H1 (cell line): ENCODE measurements around the gene RNASET2. TPM values are rescaled to one million over a fixed set of nuclear protein-coding genes. Genes with fewer than 3 reads are reported as not detected.

Experiments used
- CTCF ChIA-PET: fragments of 300-600 bp; sonication (Branson Sonifier 250); formaldehyde crosslinking; loops from one replicate; lab custom pipeline; 2021; ENCODE audit not compliant: partially characterized antibody; lab: Charles Lee
- POLR2A ChIA-PET: fragments of 300-600 bp; sonication (Branson Sonifier 250); formaldehyde crosslinking; loops from one replicate; lab custom pipeline; 2021; ENCODE audit warnings: inconsistent platforms; ENCODE audit not compliant: partially characterized antibody; lab: Charles Lee
- DNase-seq, 2 experiments: peaks; one replicate each; pipeline versions ENCODE4 v3.0.0 to v3.0.0-alpha.2; 2010 to 2022; ENCODE audit warnings: low spot score in 2 of 2, low read depth in 1 of 2, mixed read lengths in 1 of 2
- FAIRE-seq: peaks from 2 replicates; lab custom pipeline; 2011; peaks lifted over from hg19 to GRCh38; lab: Jason Lieb, UNC
- H2AFZ ChIP-seq: 2 replicates; pipeline ENCODE4 v1.8.1; 2012; ENCODE audit warnings: low read length, inconsistent platforms
- H2AK5ac ChIP-seq: 2 replicates; pipeline ENCODE4 v1.6.1; 2013; ENCODE audit warnings: low read depth, low read length
- H2BK120ac ChIP-seq: replicated peaks from 2 replicates; pipeline ENCODE3; 2013; ENCODE audit warnings: low read depth, low read length, inconsistent platforms
- H2BK12ac ChIP-seq: 2 replicates; pipeline ENCODE4 v1.6.1; 2013; ENCODE audit warnings: low read depth, low read length
- H2BK15ac ChIP-seq: 2 replicates; pipeline ENCODE4 v1.6.1; 2013; ENCODE audit warnings: low read length
- H2BK20ac ChIP-seq: 2 replicates; pipeline ENCODE4 v1.6.1; 2013; ENCODE audit warnings: low read length
- H2BK5ac ChIP-seq: 2 replicates; pipeline ENCODE4 v1.6.1; 2013; ENCODE audit warnings: low read depth, low read length
- H3K14ac ChIP-seq: 2 replicates; pipeline ENCODE4 v1.6.1; 2013; ENCODE audit warnings: inconsistent platforms; ENCODE audit not compliant: insufficient read length
- H3K18ac ChIP-seq: 2 replicates; pipeline ENCODE4 v1.6.1; 2013; ENCODE audit warnings: low read length; ENCODE audit errors: extremely low read depth
- H3K23ac ChIP-seq: 2 replicates; pipeline ENCODE4 v1.6.1; 2013; ENCODE audit warnings: inconsistent platforms; ENCODE audit not compliant: insufficient read length
- H3K23me2 ChIP-seq: 2 replicates; pipeline ENCODE4 v1.6.1; 2013; ENCODE audit warnings: low read depth, low read length
- H3K27ac ChIP-seq: 2 replicates; pipeline ENCODE4 v1.6.1; 2011; ENCODE audit warnings: low read depth, low read length, inconsistent platforms
- H3K27me3 ChIP-seq, 4 experiments: replicated peaks in 1 of 4; 1 replicate in 1 of 4; 2 replicates in 3 of 4; pipeline versions ENCODE4 v1.6.1 to v1.8.1; 2011 to 2013; ENCODE audit warnings: low read length in 3 of 4, mild to moderate bottlenecking in 3 of 4, inconsistent platforms in 2 of 4, mixed read lengths in 2 of 4, moderate library complexity in 1 of 4; ENCODE audit not compliant: control insufficient read depth in 3 of 4, insufficient read depth in 3 of 4; ENCODE audit errors: extremely low read depth in 1 of 4
- H3K36me3 ChIP-seq, 4 experiments: 2 replicates each; pipeline versions ENCODE4 v1.6.1 to v1.8.1; 2011 to 2013; ENCODE audit warnings: mild to moderate bottlenecking in 4 of 4, low read length in 3 of 4, moderate library complexity in 2 of 4, control low read depth in 1 of 4, inconsistent platforms in 1 of 4; ENCODE audit not compliant: insufficient read depth in 4 of 4, control insufficient read depth in 2 of 4
- H3K4ac ChIP-seq: replicated peaks from 2 replicates; pipeline ENCODE3; 2013; ENCODE audit warnings: low read length, low read depth, mixed read lengths, inconsistent platforms; ENCODE audit not compliant: insufficient read length
- H3K4me1 ChIP-seq, 4 experiments: replicated peaks in 1 of 4; 1 replicate in 1 of 4; 2 replicates in 3 of 4; pipeline versions ENCODE4 v1.6.1 to v1.8.1; 2011 to 2013; ENCODE audit warnings: low read length in 3 of 4, inconsistent platforms in 2 of 4, mixed read lengths in 1 of 4; ENCODE audit not compliant: insufficient read depth in 4 of 4, control insufficient read depth in 3 of 4
- H3K4me2 ChIP-seq, 2 experiments: 2 replicates each; pipeline versions ENCODE4 v1.6.1 to v1.8.1; 2011 to 2013; ENCODE audit warnings: low read depth in 2 of 2, low read length in 2 of 2, control low read depth in 1 of 2, inconsistent platforms in 1 of 2, mild to moderate bottlenecking in 1 of 2; ENCODE audit not compliant: insufficient read depth in 1 of 2
- H3K4me3 ChIP-seq, 4 experiments: fragments of 200-600, 300-600 bp in 1 of 4; sonication (generic), shearing (Covaris generic), sonication (Bioruptor Twin) in 1 of 4; 2 replicates each; pipeline versions ENCODE4 v1.5.1 to v1.8.1; 2011 to 2016; ENCODE audit warnings: low read length in 4 of 4, low read depth in 3 of 4, control low read depth in 2 of 4, inconsistent platforms in 2 of 4, mild to moderate bottlenecking in 2 of 4, mixed read lengths in 1 of 4, moderate library complexity in 1 of 4; ENCODE audit not compliant: insufficient read depth in 2 of 4; ENCODE audit errors: extremely low read depth in 1 of 4
- H3K56ac ChIP-seq: replicated peaks from 2 replicates; pipeline ENCODE3; 2013; ENCODE audit warnings: low read depth, mild to moderate bottlenecking, mixed read lengths, low read length, inconsistent platforms; ENCODE audit not compliant: insufficient read length
- H3K79me1 ChIP-seq: 2 replicates; pipeline ENCODE4 v1.6.1; 2013; ENCODE audit warnings: low read depth, low read length, control low read depth
- H3K79me2 ChIP-seq, 2 experiments: 2 replicates each; pipeline versions ENCODE4 v1.6.1 to v1.8.1; 2012 to 2013; ENCODE audit warnings: low read length in 2 of 2, mild to moderate bottlenecking in 2 of 2, inconsistent platforms in 1 of 2; ENCODE audit not compliant: insufficient read depth in 2 of 2, control insufficient read depth in 1 of 2
- H3K9ac ChIP-seq, 4 experiments: replicated peaks in 1 of 4; 1 replicate in 1 of 4; 2 replicates in 3 of 4; pipeline versions ENCODE4 v1.6.1 to v1.8.1; 2011 to 2013; ENCODE audit warnings: low read depth in 3 of 4, low read length in 3 of 4, control low read depth in 2 of 4, mild to moderate bottlenecking in 2 of 4, moderate library complexity in 2 of 4, inconsistent platforms in 1 of 4; ENCODE audit errors: extremely low read depth in 1 of 4
- H3K9me3 ChIP-seq, 2 experiments: 2 replicates each; pipeline versions ENCODE4 v1.6.1 to v1.8.1; 2012 to 2013; ENCODE audit warnings: mild to moderate bottlenecking in 2 of 2, moderate library complexity in 2 of 2, control low read depth in 1 of 2, inconsistent platforms in 1 of 2, low read depth in 1 of 2, low read length in 1 of 2, mixed read lengths in 1 of 2; ENCODE audit not compliant: insufficient read depth in 2 of 2
- H4K20me1 ChIP-seq, 2 experiments: replicated peaks in 1 of 2; 2 replicates each; pipeline versions ENCODE3 to v1.8.1; 2011 to 2013; ENCODE audit warnings: inconsistent platforms in 2 of 2, low read length in 2 of 2, mild to moderate bottlenecking in 1 of 2; ENCODE audit not compliant: insufficient read depth in 2 of 2, control insufficient read depth in 1 of 2
- H4K5ac ChIP-seq: 2 replicates; pipeline ENCODE4 v1.6.1; 2013; ENCODE audit warnings: low read length, low read depth, mixed read lengths, inconsistent platforms; ENCODE audit not compliant: insufficient read length
- H4K8ac ChIP-seq: 2 replicates; pipeline ENCODE4 v1.8.0; 2013; ENCODE audit warnings: mild to moderate bottlenecking, moderate library complexity, low read length, inconsistent platforms; ENCODE audit not compliant: insufficient read depth; ENCODE audit errors: extremely low read depth
- H4K91ac ChIP-seq: replicated peaks from 2 replicates; pipeline ENCODE3; 2013; ENCODE audit warnings: low read length, mixed read lengths, inconsistent platforms; ENCODE audit not compliant: insufficient read length
- CBX8 ChIP-seq: fragments of 300-800, 300-1000 bp; sonication (generic); IDR thresholded peaks from 2 replicates; pipeline ENCODE4 v1.7.1; 2016; ENCODE audit warnings: low read depth, low read length, borderline replicate concordance
- EP300 ChIP-seq, 2 experiments: IDR thresholded peaks; 1 replicate in 1 of 2; 2 replicates in 1 of 2; pipeline ENCODE4 v1.6.1; 2011 to 2012; ENCODE audit warnings: low read depth in 2 of 2, low read length in 2 of 2, mild to moderate bottlenecking in 2 of 2, borderline replicate concordance in 1 of 2, inconsistent platforms in 1 of 2, moderate library complexity in 1 of 2
- SIRT6 ChIP-seq: IDR thresholded peaks from one replicate; pipeline ENCODE4 v1.7.1; 2012; ENCODE audit warnings: low read length, inconsistent platforms
- WGBS, 2 experiments: shearing (Covaris generic) in 1 of 2; methylation state at CpG; one replicate each; pipeline versions ENCODE4 v1.1.6 to v1.1.7; 2013 to 2015; ENCODE audit warnings: low lambda C conversion rate in 2 of 2, mixed read lengths in 2 of 2, inconsistent platforms in 1 of 2, low coverage in 1 of 2, missing lambda C conversion rate in 1 of 2; ENCODE audit not compliant: insufficient replicate concordance in 2 of 2, insufficient coverage in 1 of 2, insufficient read length in 1 of 2; ENCODE audit errors: extremely low coverage in 1 of 2, missing lambda C conversion rate in 1 of 2; 5-methylcytosine and 5-hydroxymethylcytosine counted together
- polyA plus RNA-seq, 7 experiments: library from polyadenylated mRNA; depleted of rRNA in 3 of 7; stranded (reverse) in 5 of 7; unstranded in 2 of 7; fragments of >200 nt in 5 of 7; fragments of 200-250 nt in 2 of 7; gene quantifications; 1 replicate in 5 of 7; 2 replicates in 1 of 7; 4 replicates in 1 of 7; pipeline versions ENCODE4 v1.2.1 to v1.2.3, GENCODE V29; 2011 to 2013; ENCODE audit warnings: missing spikeins in 2 of 7, mixed read lengths in 2 of 7
- total RNA-seq: library from RNA; stranded (reverse); fragmentation: NEBNext Ultra II Directional; extraction: Animal tissue kit (Norgen Biotek cat#: 25700); gene quantifications from 2 replicates; pipeline ENCODE4 v1.2.1, GENCODE V29; 2021

Gene RNASET2
- total and polyA plus RNA-seq, 2 of the 8 experiments (the other 6 are each of a cell fraction or from before 2014, with no cell fraction given) = 15.7 to 22.9 TPM

- no peak overlapping the region for H3K14ac ChIP-seq
- H3K18ac ChIP-seq = no peak overlapping the region
- no peaks in the 10 kb centered on the region for H3K23me2 ChIP-seq
- no peaks in the 10 kb centered on the region for H4K20me1 ChIP-seq
- no peak overlapping the region for H4K5ac ChIP-seq
- no peak overlapping the region for H3K4ac ChIP-seq
- ChIA-PET POLR2A (interaction anchor here (1.2 to 1.3 kb wide), 2 partner anchors 9 to 19 kb away, joined by 3 to 5 read pairs; partner anchors contain the start of gene RNASET2), CTCF (interaction anchor here (0.6 to 7.6 kb wide), 5 partner anchors 13 to 162 kb away, joined by 3 to 51 read pairs (median 4); no protein-coding TSS in a partner anchor)
- no peak overlapping the region for H3K4me3 ChIP-seq
- H2BK120ac ChIP-seq = no peak overlapping the region
- H2BK20ac ChIP-seq = no peak overlapping the region
- no peak overlapping the region for H3K23ac ChIP-seq
- H2BK5ac ChIP-seq = no peak overlapping the region
- DNase-seq (no peak), FAIRE-seq (no peak)
- H3K9me3 ChIP-seq = no peaks in the 10 kb centered on the region
- WGBS, 2 experiments = 90% methylated on average over 8 of the region's 8 CpGs; no CpG with 5 or more reads in 1 of the 2 experiments
- peaks cover 0 to 10% (median 0%) of the 10 kb centered on the region in 4 experiments; a peak in 3 of 8 replicates for H3K36me3 ChIP-seq
- peaks cover 0 to 3% (median 1%) of the 10 kb centered on the region in 4 experiments; a peak in 2 of 7 replicates for H3K4me1 ChIP-seq
- H3K56ac ChIP-seq = no peak overlapping the region
- H2BK12ac ChIP-seq = no peak overlapping the region
- H2AFZ ChIP-seq = no peak overlapping the region
- H3K9ac ChIP-seq = no peak overlapping the region
- H4K8ac ChIP-seq = no peak overlapping the region
- no peak overlapping the region for H4K91ac ChIP-seq
- no peak overlapping the region for H3K27ac ChIP-seq
- H2AK5ac ChIP-seq = no peak overlapping the region
- no peaks in the 10 kb centered on the region for H3K79me2 ChIP-seq
- H3K27me3 ChIP-seq = no peaks in the 10 kb centered on the region
- no peak overlapping the region for H3K4me2 ChIP-seq
- H3K79me1 ChIP-seq = no peaks in the 10 kb centered on the region
- no peak overlapping the region for H2BK15ac ChIP-seq
- TF ChIP-seq EP300 (IDR thresholded peaks at IDR 0.05; ENCODE audit: borderline replicate concordance in 1 of 2, low read depth in 2 of 2, low read length in 2 of 2) = no peak
- no peak for TF ChIP-seq SIRT6
- no peak for TF ChIP-seq CBX8
Observed at GRCh38 chr6:166937746-166938145, 18.6 kb downstream of the RNASET2 start.
